Fibroblast of villous mesenchyme (primary cell): ENCODE data around the gene ZNF334. TPM values are rescaled to one million over a fixed set of nuclear protein-coding genes. Genes with fewer than 3 reads are reported as not detected.

Experiments used
- DNase-seq: peaks from one replicate; pipeline ENCODE4 v3.0.0-alpha.2; 2010; ENCODE audit warnings: low read depth
- H3K4me3 ChIP-seq: 2 replicates; pipeline ENCODE4 v1.5.1; 2011; ENCODE audit warnings: low read depth, mild to moderate bottlenecking, low read length
- total RNA-seq: library from RNA; depleted of rRNA; stranded (reverse); fragments of >200 nt; gene quantifications from 2 replicates; pipeline ENCODE4 v1.2.3, GENCODE V29; 2012
- TF ChIP-seq, protein P1 (sequence below): IDR thresholded peaks from 2 replicates; pipeline ENCODE4 v1.5.1; 2012; ENCODE audit warnings: low read depth, mild to moderate bottlenecking, low read length; ENCODE audit not compliant: insufficient read depth

ZNF334 gene
- 1.9 and 2.6 TPM in 2 replicates for total RNA-seq

DNA sequence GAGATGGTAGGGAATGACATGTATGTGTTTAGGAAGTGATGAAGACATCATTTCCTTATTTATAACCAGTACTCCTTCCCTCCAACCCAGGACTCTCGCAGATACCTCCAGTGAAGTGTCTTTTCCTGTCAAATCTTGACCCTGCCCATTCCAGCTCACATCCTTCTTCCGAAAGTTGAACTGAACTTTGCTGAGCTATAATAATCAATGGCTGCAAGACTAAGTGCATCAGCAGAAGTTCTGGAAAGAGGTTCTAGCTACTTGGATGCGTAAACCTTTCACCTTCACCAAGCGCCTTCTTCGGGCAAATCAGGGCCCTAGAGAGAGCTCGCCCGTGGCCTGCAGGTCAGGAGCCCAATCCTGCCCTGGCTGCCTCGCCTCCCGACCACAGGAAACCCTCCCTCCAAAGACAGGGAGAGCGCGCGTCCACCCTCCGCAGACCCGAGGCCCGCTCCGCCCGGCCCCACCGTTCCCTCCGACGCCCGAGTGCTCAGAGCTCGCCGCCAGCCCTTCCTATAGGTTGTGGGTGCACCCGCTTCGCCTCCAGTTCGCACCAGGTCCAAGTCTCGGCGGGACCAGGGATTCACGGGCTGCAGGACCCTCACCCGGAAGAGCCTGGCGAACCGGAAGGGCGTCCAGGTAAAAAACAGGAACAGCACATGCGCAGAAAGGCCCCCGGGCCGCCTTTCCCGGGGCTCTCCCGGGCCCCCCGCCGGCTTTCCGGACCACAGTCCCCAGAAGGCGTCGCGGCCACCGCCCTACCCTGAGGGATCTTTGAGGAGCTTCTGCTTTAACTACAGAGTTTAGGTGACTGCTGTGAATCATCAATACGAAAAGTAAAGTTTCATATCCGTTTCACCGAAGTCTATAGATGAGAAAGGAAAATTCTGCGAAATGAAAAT, at the start of gene ZNF334:
Gene ZNF334, minus strand, starts transcription at position 617 of the 902 bp plus-strand sequence. CDS start 1,457 bp downstream, outside the sequence.
- peak within 1 kb of the TSS; percentile 76 for H3K4me3 ChIP-seq
- TF ChIP-seq, protein P1, sequence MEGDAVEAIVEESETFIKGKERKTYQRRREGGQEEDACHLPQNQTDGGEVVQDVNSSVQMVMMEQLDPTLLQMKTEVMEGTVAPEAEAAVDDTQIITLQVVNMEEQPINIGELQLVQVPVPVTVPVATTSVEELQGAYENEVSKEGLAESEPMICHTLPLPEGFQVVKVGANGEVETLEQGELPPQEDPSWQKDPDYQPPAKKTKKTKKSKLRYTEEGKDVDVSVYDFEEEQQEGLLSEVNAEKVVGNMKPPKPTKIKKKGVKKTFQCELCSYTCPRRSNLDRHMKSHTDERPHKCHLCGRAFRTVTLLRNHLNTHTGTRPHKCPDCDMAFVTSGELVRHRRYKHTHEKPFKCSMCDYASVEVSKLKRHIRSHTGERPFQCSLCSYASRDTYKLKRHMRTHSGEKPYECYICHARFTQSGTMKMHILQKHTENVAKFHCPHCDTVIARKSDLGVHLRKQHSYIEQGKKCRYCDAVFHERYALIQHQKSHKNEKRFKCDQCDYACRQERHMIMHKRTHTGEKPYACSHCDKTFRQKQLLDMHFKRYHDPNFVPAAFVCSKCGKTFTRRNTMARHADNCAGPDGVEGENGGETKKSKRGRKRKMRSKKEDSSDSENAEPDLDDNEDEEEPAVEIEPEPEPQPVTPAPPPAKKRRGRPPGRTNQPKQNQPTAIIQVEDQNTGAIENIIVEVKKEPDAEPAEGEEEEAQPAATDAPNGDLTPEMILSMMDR = no peak
- peak; percentile 27 for DNase-seq

DNA sequence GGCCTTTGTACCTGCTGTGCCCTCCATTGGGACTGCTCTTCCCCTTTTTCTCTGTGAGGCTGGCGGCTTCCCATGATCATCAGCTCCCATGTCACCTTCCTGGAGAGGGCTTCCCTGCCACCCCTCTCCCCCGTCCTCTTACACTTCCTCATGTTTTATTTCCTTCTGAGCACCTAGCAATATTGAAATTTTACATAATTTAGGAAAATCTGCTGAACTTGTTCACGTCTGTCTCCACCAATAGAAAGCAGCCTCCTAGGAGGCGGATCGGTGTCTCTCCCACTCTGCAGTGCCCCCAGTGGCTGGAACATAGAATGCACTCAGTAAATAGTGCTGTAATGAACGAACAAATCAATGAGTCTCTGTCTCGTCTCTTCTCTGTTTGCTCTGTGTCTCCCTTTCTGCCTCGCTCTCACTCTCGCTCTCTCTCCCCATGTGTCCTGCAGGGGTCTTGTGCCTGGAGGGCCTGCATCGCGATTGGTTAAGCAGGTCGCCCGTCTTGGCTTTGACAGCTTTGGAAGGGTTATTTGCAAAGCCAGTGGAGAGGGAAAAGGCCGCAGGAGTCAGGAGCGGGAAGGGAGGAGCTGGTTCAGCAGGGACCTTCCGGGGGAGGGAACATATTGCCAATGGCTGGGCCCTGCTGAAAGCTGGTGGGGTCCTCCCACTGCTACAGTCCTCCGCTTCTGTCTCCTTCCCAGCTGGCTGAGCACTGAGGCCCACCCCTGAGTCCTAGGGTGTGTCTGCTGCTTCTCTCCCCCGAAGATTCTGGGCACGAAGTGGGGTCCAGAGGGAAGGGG, 49.2 kb upstream of the ZNF334 start:
- peak overlapping the region; percentile 48 for H3K4me3 ChIP-seq
- TF ChIP-seq, protein P1 = peak; percentile 84
- peak; percentile 59 for DNase-seq

DNA sequence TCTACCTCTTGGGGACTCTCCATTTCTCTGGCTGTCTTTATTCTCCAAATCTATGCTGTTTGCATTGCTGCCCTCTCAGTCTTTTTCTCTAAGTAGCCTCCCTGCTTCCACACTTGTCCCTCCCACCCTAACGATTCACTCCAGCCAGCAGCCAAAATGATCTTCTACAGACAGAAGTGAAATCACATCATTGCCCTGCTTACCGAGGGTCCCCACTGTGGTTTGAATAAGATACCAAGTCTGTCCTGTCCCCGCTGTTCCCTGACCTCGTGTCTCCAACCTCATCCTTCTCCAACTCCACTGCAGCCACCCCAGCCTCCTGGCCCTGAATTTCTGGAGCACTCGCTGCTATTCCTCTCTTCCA, 48.6 kb upstream of the ZNF334 start:
- no peak overlapping the region for H3K4me3 ChIP-seq
- TF ChIP-seq, protein P1 = no peak
- DNase-seq = no peak

DNA sequence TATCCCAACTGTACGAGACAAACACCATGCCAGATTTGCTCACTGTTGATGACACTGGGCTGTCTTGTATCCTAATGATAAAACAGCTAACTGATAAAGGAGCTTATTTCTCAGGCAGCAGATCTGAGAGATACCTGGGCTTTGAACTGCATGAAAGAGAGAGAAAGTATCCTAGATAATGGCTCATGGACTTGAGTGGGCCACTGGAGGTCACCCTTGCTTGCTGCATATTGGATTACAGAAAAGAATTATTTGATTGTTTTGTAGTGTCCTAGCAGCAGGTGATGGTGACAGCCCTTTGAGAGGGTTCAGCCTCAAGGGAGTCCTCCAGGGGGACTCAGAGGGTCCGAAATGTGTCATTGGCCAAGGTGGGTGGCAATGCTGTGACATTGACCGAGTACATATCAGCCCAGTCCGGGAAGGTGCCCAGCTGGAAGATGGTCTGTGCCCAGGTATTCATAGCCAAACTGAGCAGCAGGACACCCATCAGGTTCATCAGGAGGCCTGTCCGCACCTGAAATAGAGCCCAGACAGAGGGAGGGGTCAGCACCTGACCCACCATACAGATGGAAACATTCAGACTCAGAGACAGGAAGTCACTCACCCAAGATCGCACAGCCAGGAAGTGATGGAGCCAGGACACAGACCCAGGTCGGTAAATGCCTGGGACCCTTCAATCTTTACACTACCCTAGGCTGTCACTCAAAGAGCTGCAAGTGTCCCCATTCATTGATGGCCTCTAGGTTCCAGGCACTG, 46.5 kb upstream of the ZNF334 start:
- TF ChIP-seq, protein P1 = no peak
- DNase-seq = no peak
- no peak overlapping the region for H3K4me3 ChIP-seq

DNA sequence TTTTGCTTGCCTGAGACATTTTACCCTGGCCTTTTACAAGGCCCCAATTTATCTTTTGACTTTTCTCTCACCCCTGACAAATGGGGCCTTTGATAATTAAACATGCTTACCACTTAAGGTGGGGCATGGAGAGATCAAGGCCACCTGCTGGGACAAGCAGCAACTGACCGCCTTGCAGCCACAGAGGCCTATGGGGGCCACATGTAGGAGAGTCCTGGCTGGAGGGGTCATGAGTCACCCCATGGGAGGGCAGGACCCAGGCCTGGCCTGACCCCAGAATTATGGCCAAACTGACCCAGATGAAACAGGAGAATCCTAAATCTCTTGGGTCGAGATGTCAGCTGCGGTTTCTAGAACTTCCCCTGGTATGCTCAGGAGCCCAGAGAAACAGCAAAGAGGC, 45.6 kb upstream of the ZNF334 start:
- TF ChIP-seq, protein P1 = no peak
- DNase-seq = no peak
- no peak overlapping the region for H3K4me3 ChIP-seq

DNA sequence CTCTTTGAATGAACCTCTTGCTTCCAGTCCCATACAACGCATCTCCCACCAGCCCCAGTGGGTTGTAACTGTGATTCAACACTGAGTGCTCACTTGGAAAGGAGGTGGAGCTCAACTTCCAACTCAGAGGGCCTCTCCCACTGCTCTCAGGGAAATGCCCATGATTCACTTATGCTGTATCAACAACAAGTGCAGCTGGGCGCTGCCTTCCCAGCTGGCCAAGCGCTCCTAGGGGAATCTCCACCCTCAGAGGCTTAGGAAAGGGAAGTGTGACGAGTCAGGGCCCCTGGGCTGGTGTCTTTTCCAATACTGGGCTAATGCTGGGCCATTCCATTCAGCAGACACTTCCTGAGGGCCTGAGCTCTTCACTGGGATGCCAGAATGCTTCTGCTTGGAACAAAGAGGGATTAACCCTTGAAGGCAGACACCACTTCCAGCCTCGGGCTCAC, 45.2 kb upstream of the ZNF334 start:
- TF ChIP-seq, protein P1 = no peak
- peak; percentile 61 for DNase-seq
- no peak overlapping the region for H3K4me3 ChIP-seq
